Activated T-cell treated with anti-CD3 and anti-CD28 coated beads, Interleukin-2, amount 50 U/mL, for 48 hours (primary cell): ENCODE results near the gene SPATA2.
"Not testable (repeated sequence)": the region's sequence is repeated elsewhere in the genome, so short reads cannot be mapped to it uniquely, and the experiment has no call there.

Experiments used
- DNase-seq, 2 experiments: peaks; one replicate each; pipeline ENCODE4 v3.0.0-alpha.2; 2020

Gene SPATA2

GRCh38 chr20:49882171-49882970 lies 33.0 kb downstream of the SPATA2 start:
- DNase-seq: no peak

GRCh38 chr20:49880724-49881445 lies 34.4 kb downstream of the SPATA2 start:
- DNase-seq: no peak

- no peak for DNase-seq
These were observed 35.2 kb downstream of the SPATA2 start for GRCh38 chr20:49880177-49880576.

GRCh38 chr20:49878977-49879376 lies 36.4 kb downstream of the SPATA2 start:
- DNase-seq: no peak

- DNase-seq: no peak
These were observed 37.9 kb downstream of the SPATA2 start for GRCh38 chr20:49877386-49877921.

- no peak for DNase-seq
These were observed 40.6 kb downstream of the SPATA2 start for GRCh38 chr20:49874696-49875095.

GRCh38 chr20:49872056-49872455 lies 43.3 kb downstream of the SPATA2 start:
- no peak for DNase-seq

GRCh38 chr20:49871391-49871948 lies 43.9 kb downstream of the SPATA2 start:
- DNase-seq: peak in 1 of 2 experiments; percentile 10

GRCh38 chr20:49870261-49870660 lies 45.1 kb downstream of the SPATA2 start:
- DNase-seq: peak in 1 of 2 experiments; percentile 5

GRCh38 chr20:49868964-49869363 lies 46.4 kb downstream of the SPATA2 start:
- no peak for DNase-seq

GRCh38 chr20:49868538-49868937 lies 46.8 kb downstream of the SPATA2 start:
- DNase-seq: no peak

- DNase-seq: no peak
These were observed 47.7 kb downstream of the SPATA2 start for GRCh38 chr20:49867453-49868215.

- DNase-seq: no peak
These were observed 49.3 kb downstream of the SPATA2 start for GRCh38 chr20:49866051-49866450.

- no peak for DNase-seq
These were observed 49.8 kb downstream of the SPATA2 start for GRCh38 chr20:49865559-49865958.

- no peak for DNase-seq
These were observed 51.7 kb downstream of the SPATA2 start for GRCh38 chr20:49863666-49864065.

GRCh38 chr20:49862607-49863200 lies 52.6 kb downstream of the SPATA2 start:
- no peak for DNase-seq

- not testable (repeated sequence) for DNase-seq
These were observed 54.1 kb downstream of the SPATA2 start for GRCh38 chr20:49861232-49861631.

- no peak for DNase-seq
These were observed 55.5 kb downstream of the SPATA2 start for GRCh38 chr20:49859807-49860206.

- DNase-seq: no peak
These were observed 56.3 kb downstream of the SPATA2 start for GRCh38 chr20:49859011-49859410.

- no peak for DNase-seq
These were observed 57.2 kb downstream of the SPATA2 start for GRCh38 chr20:49858076-49858585.

GRCh38 chr20:49856904-49857303 lies 58.4 kb downstream of the SPATA2 start:
- no peak for DNase-seq

- DNase-seq: no peak
These were observed 61.0 kb downstream of the SPATA2 start for GRCh38 chr20:49854190-49854875.
